GM23338 (cell line): ENCODE data around the gene GRM5. TPM values are rescaled to one million over a fixed set of nuclear protein-coding genes. Genes with fewer than 3 reads are reported as not detected.

ENCODE experiments used
- ATAC-seq: fragments of 200-7000 bp; cut with Tn5 transposase; 3 replicates; pipeline ENCODE4 v1.9.1; 2020
- DNase-seq: peaks from one replicate; pipeline ENCODE4 v3.0.0-alpha.2; 2015; ENCODE audit warnings: low spot score
- H2AFZ ChIP-seq: fragments of 200-600 bp; sonication (generic); 2 replicates; pipeline ENCODE4 v1.8.0; 2016; ENCODE audit warnings: antibody characterized with exemption, mild to moderate bottlenecking, moderate library complexity
- H3F3A ChIP-seq: fragments of 200-600 bp; sonication (generic); replicated peaks from 2 replicates; pipeline ENCODE4 v1.8.0; 2017; ENCODE audit warnings: antibody characterized with exemption, mixed run types, low read depth
- H3K27ac ChIP-seq: fragments of 200-600 bp; sonication (generic); 2 replicates; pipeline ENCODE4 v1.6.1; 2016; ENCODE audit warnings: low read depth
- H3K27me3 ChIP-seq: fragments of 200-600 bp; sonication (generic); 2 replicates; pipeline ENCODE4 v1.8.0; 2016; ENCODE audit warnings: mild to moderate bottlenecking, mixed run types, moderate library complexity; ENCODE audit not compliant: insufficient read depth
- H3K36me3 ChIP-seq: fragments of 200-600 bp; sonication (generic); 2 replicates; pipeline ENCODE4 v1.8.0; 2016; ENCODE audit warnings: mild to moderate bottlenecking; ENCODE audit not compliant: insufficient read depth
- H3K4me1 ChIP-seq: fragments of 200-600 bp; sonication (generic); 2 replicates; pipeline ENCODE4 v1.8.0; 2016; ENCODE audit warnings: mild to moderate bottlenecking, moderate library complexity; ENCODE audit not compliant: insufficient read depth
- H3K4me2 ChIP-seq: fragments of 200-600 bp; sonication (generic); 2 replicates; pipeline ENCODE4 v1.7.1; 2017; ENCODE audit warnings: mixed run types
- H3K4me3 ChIP-seq: fragments of 200-600 bp; sonication (generic); 2 replicates; pipeline ENCODE4 v1.6.1; 2016; ENCODE audit warnings: mixed run types
- H3K79me2 ChIP-seq: fragments of 200-600 bp; sonication (generic); replicated peaks from 2 replicates; pipeline ENCODE4 v1.8.0; 2017; ENCODE audit warnings: mild to moderate bottlenecking; ENCODE audit not compliant: insufficient read depth
- H3K9me2 ChIP-seq: fragments of 200-600 bp; sonication (generic); 2 replicates; pipeline ENCODE4 v1.8.0; 2017; ENCODE audit not compliant: insufficient read depth
- H4K20me1 ChIP-seq: fragments of 200-600 bp; sonication (generic); replicated peaks from 2 replicates; pipeline ENCODE4 v1.8.0; 2017; ENCODE audit warnings: mild to moderate bottlenecking; ENCODE audit not compliant: insufficient read depth
- H3K27ac Mint-ChIP-seq: 2 replicates; pipeline ENCODE4 v1.8.0; 2020; ENCODE audit warnings: inconsistent platforms, mild to moderate bottlenecking, moderate library complexity, mixed read lengths
- H3K27me3 Mint-ChIP-seq: 3 replicates; pipeline ENCODE4 v1.8.0; 2022; ENCODE audit warnings: low read depth, mild to moderate bottlenecking, moderate library complexity, mixed read lengths, inconsistent platforms; ENCODE audit not compliant: insufficient read depth, poor library complexity
- H3K36me3 Mint-ChIP-seq: 3 replicates; pipeline ENCODE4 v1.8.0; 2021; ENCODE audit warnings: low read depth, mild to moderate bottlenecking, inconsistent platforms, moderate library complexity, mixed read lengths
- H3K4me1 Mint-ChIP-seq: 3 replicates; pipeline ENCODE4 v1.8.0; 2020; ENCODE audit warnings: mild to moderate bottlenecking, inconsistent platforms, mixed read lengths
- H3K4me3 Mint-ChIP-seq: 3 replicates; pipeline ENCODE4 v1.8.0; 2021; ENCODE audit warnings: moderate library complexity, mild to moderate bottlenecking, inconsistent platforms, mixed read lengths
- H3K9me3 Mint-ChIP-seq: 3 replicates; pipeline ENCODE4 v1.8.0; 2020; ENCODE audit warnings: moderate library complexity, mild to moderate bottlenecking, inconsistent platforms, mixed read lengths
- CREB1 ChIP-seq: fragments of 250-450 bp; sonication (Bioruptor Pico); IDR thresholded peaks from 2 replicates; pipeline ENCODE4 v1.5.0; 2020; ENCODE audit warnings: low read depth, mild to moderate bottlenecking, moderate library complexity
- CTCF ChIP-seq, 2 experiments: fragments of 200-600 bp in 1 of 2; sonication (generic) in 1 of 2; conservative IDR thresholded peaks; 2 replicates each; pipeline versions ENCODE4 v1.5.1 to v1.6.1; 2016 to 2017; ENCODE audit warnings: antibody characterized with exemption in 2 of 2, low read depth in 2 of 2, mild to moderate bottlenecking in 2 of 2, moderate library complexity in 1 of 2
- ETS1 ChIP-seq: IDR thresholded peaks from 2 replicates; pipeline ENCODE4 v1.6.1; 2016; ENCODE audit warnings: antibody characterized with exemption
- EZH2 ChIP-seq: fragments of 200-600 bp; sonication (generic); IDR thresholded peaks from one replicate; pipeline ENCODE4 v1.8.0; 2017; ENCODE audit warnings: antibody characterized with exemption, mild to moderate bottlenecking, low read depth; ENCODE audit not compliant: unreplicated experiment
- EZH2phosphoT487 ChIP-seq: fragments of 200-600 bp; sonication (generic); IDR thresholded peaks from one replicate; pipeline ENCODE4 v1.8.1; 2018; ENCODE audit warnings: antibody characterized with exemption; ENCODE audit not compliant: unreplicated experiment
- JUNB ChIP-seq: IDR thresholded peaks from one replicate; pipeline ENCODE4 v1.6.1; 2016; ENCODE audit warnings: antibody characterized with exemption; ENCODE audit not compliant: unreplicated experiment
- NANOG ChIP-seq: IDR thresholded peaks from 2 replicates; pipeline ENCODE4 v1.6.1; 2016; ENCODE audit warnings: antibody characterized with exemption, borderline replicate concordance
- POLR2AphosphoS5 ChIP-seq: IDR thresholded peaks from 2 replicates; pipeline ENCODE4 v1.6.1; 2016; ENCODE audit warnings: antibody characterized with exemption, low read depth
- STAT1 ChIP-seq: IDR thresholded peaks from one replicate; pipeline ENCODE4 v1.6.1; 2016; ENCODE audit warnings: antibody characterized with exemption; ENCODE audit not compliant: unreplicated experiment
- ZNF114 ChIP-seq: fragments of 250-450 bp; sonication (Bioruptor Pico); IDR thresholded peaks from 2 replicates; pipeline ENCODE4 v1.5.0; 2020; ENCODE audit warnings: mild to moderate bottlenecking, moderate library complexity
- ZNF331 ChIP-seq: fragments of 250-450 bp; sonication (Bioruptor Pico); IDR thresholded peaks from 2 replicates; pipeline ENCODE4 v1.5.0; 2020; ENCODE audit warnings: low read depth, mild to moderate bottlenecking, moderate library complexity
- ZNF462 ChIP-seq: fragments of 250-450 bp; sonication (Bioruptor Pico); IDR thresholded peaks from 2 replicates; pipeline ENCODE4 v1.5.0; 2020; ENCODE audit warnings: mild to moderate bottlenecking, moderate library complexity
- polyA plus RNA-seq: library from polyadenylated mRNA; unstranded; fragments of >200 nt; fragmentation: Nextera tagmentation; extraction: Ambion mirVana; gene quantifications from 2 replicates; pipeline ENCODE4 v1.2.1, GENCODE V29; 2016
- total RNA-seq: library from RNA; depleted of rRNA; stranded (reverse); fragments of >200 nt; shearing (Covaris generic); gene quantifications from 2 replicates; pipeline ENCODE4 v1.2.3, GENCODE V29; 2014
- TF ChIP-seq, protein P1 (sequence below): IDR thresholded peaks from one replicate; pipeline ENCODE4 v1.6.1; 2018; ENCODE audit warnings: antibody characterized with exemption; ENCODE audit not compliant: unreplicated experiment

Gene GRM5
- total and polyA plus RNA-seq, 2 experiments from 2014 or later, result 0.23 to 0.45 TPM

DNA sequence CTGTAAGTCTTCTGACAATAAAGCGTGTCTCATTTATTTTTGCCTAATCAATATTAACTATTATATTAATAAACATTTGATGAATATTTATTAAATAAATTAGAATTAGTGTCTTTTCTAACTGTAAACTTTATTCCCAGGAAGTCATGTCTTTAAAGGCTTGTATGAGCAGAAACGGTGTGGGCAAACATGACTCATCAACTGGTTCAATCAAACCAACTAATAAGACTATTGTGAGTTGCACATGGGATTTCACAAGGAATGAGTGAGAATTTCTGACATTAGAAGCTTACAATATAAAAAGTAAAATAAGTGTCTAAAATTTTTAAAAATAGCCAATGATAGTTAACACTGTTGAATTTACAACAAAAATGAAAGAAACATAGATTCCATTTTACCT lies 469.0 kb downstream of the GRM5 start:
- Mint-ChIP-seq H3K4me1 (no peaks in the 10 kb centered on the region; the same call in 2 of the 3 replicates), H3K27ac (no peak overlapping the region), H3K4me3 (no peak overlapping the region), H3K27me3 (peaks cover 3% of the 10 kb centered on the region), H3K9me3 (no peaks in the 10 kb centered on the region), H3K36me3 (no peaks in the 10 kb centered on the region)
- Histone ChIP-seq H2AFZ (no peak overlapping the region), H3K4me1 (no peaks in the 10 kb centered on the region), H4K20me1 (no peaks in the 10 kb centered on the region), H3K27me3 (no peaks in the 10 kb centered on the region), H3K4me2 (no peak overlapping the region), H3K27ac (no peak overlapping the region), H3K79me2 (no peaks in the 10 kb centered on the region), H3K4me3 (no peak overlapping the region), H3K36me3 (no peaks in the 10 kb centered on the region), H3F3A (no peaks in the 10 kb centered on the region), H3K9me2 (no peaks in the 10 kb centered on the region)
- TF ChIP-seq NANOG (no peak), EZH2 (no peak), ZNF462 (CRISPR knock-in tag) (no peak), CREB1 (CRISPR knock-in tag) (no peak), STAT1 (no peak), ZNF331 (CRISPR knock-in tag) (no peak), POLR2AphosphoS5 (no peak), ZNF114 (no peak), JUNB (no peak), ETS1 (no peak), EZH2phosphoT487 (no peak), CTCF (conservative IDR thresholded peaks at IDR 0.05; ENCODE audit: low read depth in 2 of 2) (no peak)
- TF ChIP-seq, protein P1, sequence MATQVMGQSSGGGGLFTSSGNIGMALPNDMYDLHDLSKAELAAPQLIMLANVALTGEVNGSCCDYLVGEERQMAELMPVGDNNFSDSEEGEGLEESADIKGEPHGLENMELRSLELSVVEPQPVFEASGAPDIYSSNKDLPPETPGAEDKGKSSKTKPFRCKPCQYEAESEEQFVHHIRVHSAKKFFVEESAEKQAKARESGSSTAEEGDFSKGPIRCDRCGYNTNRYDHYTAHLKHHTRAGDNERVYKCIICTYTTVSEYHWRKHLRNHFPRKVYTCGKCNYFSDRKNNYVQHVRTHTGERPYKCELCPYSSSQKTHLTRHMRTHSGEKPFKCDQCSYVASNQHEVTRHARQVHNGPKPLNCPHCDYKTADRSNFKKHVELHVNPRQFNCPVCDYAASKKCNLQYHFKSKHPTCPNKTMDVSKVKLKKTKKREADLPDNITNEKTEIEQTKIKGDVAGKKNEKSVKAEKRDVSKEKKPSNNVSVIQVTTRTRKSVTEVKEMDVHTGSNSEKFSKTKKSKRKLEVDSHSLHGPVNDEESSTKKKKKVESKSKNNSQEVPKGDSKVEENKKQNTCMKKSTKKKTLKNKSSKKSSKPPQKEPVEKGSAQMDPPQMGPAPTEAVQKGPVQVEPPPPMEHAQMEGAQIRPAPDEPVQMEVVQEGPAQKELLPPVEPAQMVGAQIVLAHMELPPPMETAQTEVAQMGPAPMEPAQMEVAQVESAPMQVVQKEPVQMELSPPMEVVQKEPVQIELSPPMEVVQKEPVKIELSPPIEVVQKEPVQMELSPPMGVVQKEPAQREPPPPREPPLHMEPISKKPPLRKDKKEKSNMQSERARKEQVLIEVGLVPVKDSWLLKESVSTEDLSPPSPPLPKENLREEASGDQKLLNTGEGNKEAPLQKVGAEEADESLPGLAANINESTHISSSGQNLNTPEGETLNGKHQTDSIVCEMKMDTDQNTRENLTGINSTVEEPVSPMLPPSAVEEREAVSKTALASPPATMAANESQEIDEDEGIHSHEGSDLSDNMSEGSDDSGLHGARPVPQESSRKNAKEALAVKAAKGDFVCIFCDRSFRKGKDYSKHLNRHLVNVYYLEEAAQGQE, result no peak
- DNase-seq, result no peak
- ATAC-seq, result no peak
